Activated effector memory CD4-positive, alpha-beta T cell treated with Interleukin-2 at 50 U/mL for 16 hours (primary cell): ENCODE results near the gene ARHGAP24.

Experiments used
- DNase-seq: peaks from one replicate; pipeline ENCODE4 v3.0.0-alpha.2; 2020

Gene ARHGAP24

GRCh38 chr4:86043755-86044592, 569.0 kb downstream of the ARHGAP24 start:
- no peak for DNase-seq

GRCh38 chr4:86044593-86044985, 569.6 kb downstream of the ARHGAP24 start:
- DNase-seq: no peak

- no peak for DNase-seq
Observed at GRCh38 chr4:86048426-86048825, 573.5 kb downstream of the ARHGAP24 start.

- DNase-seq: no peak
Observed at GRCh38 chr4:86050496-86050895, 575.5 kb downstream of the ARHGAP24 start.
